Measurements from ENCODE around the gene CTU2. TPM values are rescaled to one million over a fixed set of nuclear protein-coding genes. Genes with fewer than 3 reads are reported as not detected.

CTU2 gene
- total and polyA plus RNA-seq, 2 of the 4 experiments (the other 2 are of a cell fraction): 12.9 to 18.4 TPM

GRCh38 chr16:88752386-88753002, 46.2 kb downstream of the CTU2 start:
- Histone ChIP-seq H2BK120ac (ENCODE audit: low read depth, low read length) (no peak overlapping the region), H3K9ac (ENCODE audit: low read depth, low read length) (no peak overlapping the region), H3K4ac (ENCODE audit: low read depth, low read length) (no peak overlapping the region), H4K91ac (ENCODE audit: insufficient read depth, low read depth, low read length) (no peak overlapping the region), H2AK9ac (replicated peaks; ENCODE audit: low read depth, low read length, poor library complexity) (no peak overlapping the region), H2BK20ac (ENCODE audit: low read depth, low read length) (no peak overlapping the region), H3K23ac (ENCODE audit: low read depth, low read length) (no peak overlapping the region), H3K4me3 (ENCODE audit: insufficient read depth, low read depth, low read length) (no peak overlapping the region), H2BK5ac (ENCODE audit: low read depth, low read length, poor library complexity, severe bottlenecking) (no peak overlapping the region), H3K18ac (ENCODE audit: low read depth, low read length) (no peak overlapping the region), H3K4me2 (ENCODE audit: low read depth, low read length) (no peak overlapping the region), H4K8ac (ENCODE audit: low read depth in 2 of 2, low read length in 2 of 2) (no peak overlapping the region), H3K9me1 (ENCODE audit: insufficient read depth, low read length) (peaks cover 13% of the 10 kb centered on the region), H4K20me1 (ENCODE audit: insufficient read depth, low read length) (peaks cover 84% of the 10 kb centered on the region), H2AFZ (replicated peaks; ENCODE audit: low read length, poor library complexity) (no peak overlapping the region), H3K79me1 (ENCODE audit: low read depth in 1 of 2, low read length in 2 of 2) (peaks cover 13 to 80% of the 10 kb centered on the region in 2 experiments), H3K14ac (replicated peaks; ENCODE audit: low read depth, low read length) (no peak overlapping the region), H3K56ac (ENCODE audit: extremely low read depth, insufficient read depth, low read length) (no peak overlapping the region), H3K9me3 (ENCODE audit: control insufficient read depth, insufficient read depth, low read length) (no peaks in the 10 kb centered on the region), H2AK5ac (ENCODE audit: low read depth, low read length) (no peak overlapping the region), H2BK15ac (ENCODE audit: low read depth, low read length) (no peak overlapping the region), H3K4me1 (ENCODE audit: control insufficient read depth, insufficient read depth, low read length) (peaks cover 16% of the 10 kb centered on the region), H4K5ac (ENCODE audit: low read depth, low read length) (no peak overlapping the region), H3K27me3 (ENCODE audit: control insufficient read depth, insufficient read depth, low read length) (no peaks in the 10 kb centered on the region), H3K27ac (ENCODE audit: insufficient read depth, low read length) (no peak overlapping the region), H3K36me3 (ENCODE audit: control insufficient read depth, insufficient read depth, low read length) (peaks cover 6% of the 10 kb centered on the region; the same call in 1 of the 2 replicates)
- dilution Hi-C loops (cut with HindIII; ENCODE audit: low sequenced_read_pairs, unreplicated experiment) (no loop called here), in situ Hi-C loops (cut with MboI; ENCODE audit: low sequenced_read_pairs) (no loop called here), intact Hi-C loops (cut with micrococcal nuclease) (no loop called here)
- WGBS, 2 experiments (ENCODE audit: extremely low coverage in 2 of 2, insufficient read length in 1 of 2): 87% methylated on average over 3 of the region's 16 CpGs; no CpG with 5 or more reads in 1 of the 2 experiments
- DNase-seq (no peak), ATAC-seq (ENCODE audit: low read depth) (no peak)
- no TSS peak for BruUV-seq (replicated peaks)
- no peak for TF ChIP-seq SMC3 (IDR thresholded peaks at IDR 0.05; ENCODE audit: low read depth, low read length)
- TF ChIP-seq BHLHE40 (IDR thresholded peaks at IDR 0.05; ENCODE audit: low read depth, low read length): no peak
- no peak for TF ChIP-seq POLR2A (IDR thresholded peaks at IDR 0.05; ENCODE audit: low read depth, low read length)
- TF ChIP-seq CTCF (conservative IDR thresholded peaks at IDR 0.05; ENCODE audit: low read depth, low read length): no peak
- no peak for TF ChIP-seq FOS (IDR thresholded peaks at IDR 0.05; ENCODE audit: low read depth, low read length)
- no peak for TF ChIP-seq RAD21 (IDR thresholded peaks at IDR 0.05; ENCODE audit: low read length)
- no peak for TF ChIP-seq MXI1 (IDR thresholded peaks at IDR 0.05; ENCODE audit: borderline replicate concordance, low read depth, low read length)
- no peak for TF ChIP-seq USF2 (IDR thresholded peaks at IDR 0.05; ENCODE audit: low read depth, low read length)
- TF ChIP-seq RFX5 (IDR thresholded peaks at IDR 0.05; ENCODE audit: low read depth, low read length): no peak
- TF ChIP-seq MAFK (IDR thresholded peaks at IDR 0.05; ENCODE audit: low read depth, low read length): no peak
- no peak for TF ChIP-seq RCOR1 (IDR thresholded peaks at IDR 0.05; ENCODE audit: insufficient replicate concordance, low read length)
- TF ChIP-seq MAZ (IDR thresholded peaks at IDR 0.05; ENCODE audit: borderline replicate concordance, low read depth, low read length): no peak
- TF ChIP-seq CHD1 (IDR thresholded peaks at IDR 0.05; ENCODE audit: low read depth, low read length): no peak
- TF ChIP-seq NFE2L2 (IDR thresholded peaks at IDR 0.05; ENCODE audit: low read depth, low read length): no peak
- no peak for TF ChIP-seq ELK1 (IDR thresholded peaks at IDR 0.05; ENCODE audit: borderline replicate concordance, low read depth, low read length)
- TF ChIP-seq CEBPB (IDR thresholded peaks at IDR 0.05; ENCODE audit: low read depth, low read length): no peak
- ChIA-PET CTCF (no interaction called here), POLR2A (ENCODE audit: unreplicated experiment) (no interaction called here)

All from IMR-90 (cell line).